HG03103 (cell line): Measurements from ENCODE around the gene CACHD1.

Experiments
- ATAC-seq: cut with Tn5 transposase; IDR thresholded peaks from one replicate; pipeline ENCODE4 v1.9.1; 2021; ENCODE audit warnings: low read depth; ENCODE audit not compliant: unreplicated experiment

Gene CACHD1

GRCh38 chr1:64469977-64470664, at the start of gene CACHD1:
TSS of gene CACHD1 (plus strand) at chr1:64470129. CDS start at chr1:64470745, 616 bp downstream.
- peak; percentile 69 for ATAC-seq

DNA sequence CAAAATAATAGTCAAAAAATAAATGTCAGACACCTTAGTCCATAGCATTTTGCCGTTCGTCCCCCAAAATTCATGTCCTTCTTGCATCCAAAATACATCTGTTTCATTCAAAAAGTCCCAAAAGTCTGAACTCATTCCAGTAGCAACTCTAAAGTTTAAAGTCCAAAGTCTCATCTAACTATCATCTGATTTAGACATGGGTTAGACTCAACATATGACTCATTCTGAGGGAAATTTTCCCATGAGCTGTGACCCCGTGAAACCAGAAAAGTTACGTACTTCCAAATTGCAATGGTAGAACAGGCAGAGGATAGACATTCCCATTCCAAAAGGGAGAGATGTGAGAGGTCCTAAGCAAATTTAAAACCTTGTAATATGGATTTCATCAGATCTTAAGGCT, 48.6 kb upstream of the CACHD1 start:
- no peak for ATAC-seq

- no peak for ATAC-seq
Measured at GRCh38 chr1:64423526-64423925, 46.4 kb upstream of the CACHD1 start.

- ATAC-seq = no peak
Measured at GRCh38 chr1:64424412-64424811, 45.5 kb upstream of the CACHD1 start.

GRCh38 chr1:64425521-64425920, 44.4 kb upstream of the CACHD1 start:
- no peak for ATAC-seq

DNA sequence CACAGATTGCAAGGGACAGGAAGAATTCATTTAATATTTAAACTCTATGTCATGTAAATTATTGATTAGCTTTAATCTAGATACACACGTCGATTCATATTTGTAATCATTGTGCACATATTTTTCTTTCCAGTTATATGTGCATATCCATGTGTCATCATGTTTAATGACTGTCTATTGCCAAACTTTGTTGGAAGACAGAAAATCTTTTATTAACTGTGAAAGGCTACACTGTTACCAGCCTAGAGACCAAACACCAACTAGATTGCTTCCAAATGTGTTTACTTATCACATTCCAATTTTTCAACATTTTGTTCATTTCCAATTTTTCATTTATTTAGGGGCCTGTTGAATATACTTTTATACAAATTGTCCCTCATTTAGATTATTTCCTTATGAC, 43.2 kb upstream of the CACHD1 start:
- ATAC-seq = no peak

DNA sequence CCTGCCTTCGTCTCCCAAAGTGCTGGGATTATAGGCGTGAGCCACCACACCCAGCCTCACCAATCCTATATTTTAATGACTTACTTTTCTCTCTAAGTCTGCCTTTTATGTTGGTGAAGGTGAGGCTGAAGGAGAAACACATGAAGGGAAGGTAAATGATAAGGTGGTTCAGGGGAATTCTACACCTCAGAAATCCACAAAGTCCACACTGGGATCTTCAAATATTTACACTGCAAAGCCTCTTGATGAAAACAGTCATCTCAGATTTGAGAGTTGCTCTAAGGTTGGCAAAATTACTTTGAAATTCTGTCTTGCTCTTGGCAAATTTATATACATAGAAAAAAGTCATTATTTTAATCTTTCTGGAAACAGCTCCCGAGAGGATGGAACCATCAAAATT, 42.0 kb upstream of the CACHD1 start:
- no peak for ATAC-seq

DNA sequence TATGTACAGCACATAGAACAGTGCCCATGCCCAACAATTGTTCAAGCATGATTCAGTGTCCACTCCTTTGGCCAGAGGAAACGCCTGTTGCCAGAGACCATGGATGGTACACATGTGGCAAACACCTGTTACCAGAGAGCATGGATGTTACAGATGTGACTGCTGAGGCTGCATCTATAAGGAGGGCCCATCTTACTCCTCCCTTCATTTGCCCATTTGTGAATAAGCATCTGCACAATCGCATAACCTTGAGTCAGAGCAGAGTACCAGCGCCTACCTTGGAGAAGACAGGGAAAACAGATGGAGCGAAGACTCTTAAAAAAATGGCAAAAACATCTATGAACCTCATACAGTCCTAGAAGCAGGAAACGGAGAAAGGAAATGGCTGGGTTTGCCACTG, 36.6 kb upstream of the CACHD1 start:
- no peak for ATAC-seq

DNA sequence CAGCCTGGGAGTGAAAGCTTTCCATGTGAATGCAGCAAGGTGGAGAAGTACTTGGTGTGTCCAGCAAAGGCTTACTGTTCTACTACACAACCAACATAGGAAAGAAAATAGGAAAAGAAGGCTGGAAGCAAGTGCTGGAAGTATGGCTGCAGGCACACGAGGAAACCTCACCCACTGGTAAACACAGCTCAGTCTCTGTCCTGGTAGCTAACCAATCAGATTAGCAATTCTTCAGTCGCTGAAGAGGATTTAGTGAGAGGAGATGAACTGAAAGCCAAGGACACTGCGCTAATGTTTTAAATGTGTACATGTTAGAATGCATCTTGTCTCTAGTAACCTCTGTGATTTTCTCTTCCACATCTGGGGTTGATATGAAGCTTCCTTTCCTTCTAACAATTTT, 36.2 kb upstream of the CACHD1 start:
- no peak for ATAC-seq

GRCh38 chr1:64435000-64435399, 34.9 kb upstream of the CACHD1 start:
- ATAC-seq = no peak

DNA sequence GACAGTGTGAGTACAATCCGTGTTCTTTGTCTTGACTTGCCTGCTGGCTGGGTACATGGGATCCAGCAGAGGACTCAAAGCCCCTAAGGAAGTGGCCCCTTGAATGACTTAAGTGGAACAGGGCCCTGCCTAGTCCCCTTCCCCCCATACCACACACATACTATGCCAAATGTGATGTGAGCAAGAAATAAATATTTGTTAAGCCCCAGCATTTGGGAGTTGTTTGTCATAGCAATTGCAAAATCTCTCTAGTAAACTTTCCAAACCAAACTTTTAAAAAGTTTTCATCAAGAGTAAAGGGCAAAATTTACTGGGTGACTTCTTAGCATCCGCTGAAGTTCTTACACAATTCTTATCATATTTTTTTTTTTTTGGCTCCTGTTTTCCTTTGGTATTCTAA, 32.5 kb upstream of the CACHD1 start:
- no peak for ATAC-seq

- ATAC-seq = no peak
Measured at GRCh38 chr1:64440183-64440826, 29.6 kb upstream of the CACHD1 start.

- no peak for ATAC-seq
Measured at GRCh38 chr1:64451440-64451839, 18.5 kb upstream of the CACHD1 start.

- no peak for ATAC-seq
Measured at GRCh38 chr1:64453688-64454087, 16.2 kb upstream of the CACHD1 start.

GRCh38 chr1:64458915-64459314, 11.0 kb upstream of the CACHD1 start:
- no peak for ATAC-seq

- no peak for ATAC-seq
Measured at GRCh38 chr1:64459743-64460142, 10.2 kb upstream of the CACHD1 start.

DNA sequence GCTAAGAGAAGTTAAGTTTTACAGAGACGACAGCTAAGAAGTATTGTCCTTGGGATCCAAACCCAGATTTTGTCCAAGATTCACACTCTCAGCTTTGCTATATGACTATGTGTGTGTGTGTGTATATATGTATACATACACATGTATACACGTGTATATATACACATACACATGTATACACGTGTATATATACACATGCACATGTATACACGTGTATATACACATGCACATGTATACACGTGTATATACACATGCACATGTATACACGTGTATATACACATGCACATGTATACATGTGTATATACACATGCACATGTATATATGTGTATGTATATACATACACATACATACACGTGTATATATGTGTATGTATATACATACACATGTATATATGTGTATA, 3.9 kb upstream of the CACHD1 start:
- no peak for ATAC-seq

- ATAC-seq = no peak
Measured at GRCh38 chr1:64469116-64469976, 583 bp upstream of the CACHD1 start.

- ATAC-seq = peak; percentile 20
Measured at GRCh38 chr1:64470665-64471217, 812 bp downstream of the CACHD1 start.

DNA sequence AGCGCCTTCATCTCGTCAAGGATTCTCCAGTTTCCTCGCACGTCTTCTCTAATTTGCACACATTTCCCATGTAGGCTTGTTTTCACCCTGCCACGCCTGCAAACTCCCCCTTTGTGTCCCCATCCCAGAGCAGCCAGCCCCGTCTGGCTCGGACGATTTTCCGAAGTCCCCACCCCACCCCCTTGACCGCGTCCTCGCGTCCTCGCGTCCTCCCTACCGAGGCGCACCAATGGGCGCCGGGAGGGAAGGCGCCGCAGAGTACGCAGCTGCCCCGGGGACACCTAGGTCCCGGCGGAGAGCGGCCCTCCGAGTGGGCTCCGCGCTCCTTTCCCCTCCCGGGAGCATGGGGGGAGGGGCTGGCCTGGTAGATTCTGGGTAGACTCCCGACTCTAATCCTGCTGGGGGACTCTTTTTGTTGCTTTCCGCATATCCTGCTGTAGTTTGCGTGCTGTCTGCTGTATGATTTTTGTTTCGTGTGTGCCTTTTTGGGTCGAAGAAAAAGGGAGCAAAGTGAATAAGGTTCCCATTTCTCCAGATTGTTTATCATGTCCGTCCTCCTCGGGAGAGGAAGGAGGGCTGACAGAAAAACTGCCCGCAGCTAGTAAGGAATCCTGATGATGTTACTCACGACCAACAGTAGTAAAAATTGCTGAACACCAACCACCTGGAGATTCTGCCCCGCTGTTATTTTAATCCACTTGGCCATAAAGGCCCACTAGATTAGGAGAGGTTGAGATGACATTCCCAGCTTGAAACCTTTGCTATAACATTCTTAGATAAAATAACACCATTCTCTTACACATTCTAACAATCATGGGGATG, 1.5 kb downstream of the CACHD1 start:
- ATAC-seq = no peak
